A673 (cell line): ENCODE measurements around the gene RPS6KA5. TPM values are rescaled to one million over a fixed set of nuclear protein-coding genes. Genes with fewer than 3 reads are reported as not detected.

Experiments
- BruUV-seq: library from RNA; stranded (reverse); fragments of 400-500 nt; replicated peaks from 2 replicates; lab custom pipeline; 2021; lab: Mats Ljungman, UMichigan
- CTCF ChIA-PET: fragments of 300-600 bp; sonication (Branson Sonifier 250); formaldehyde crosslinking; loops from one replicate; lab custom pipeline; 2022; ENCODE audit warnings: antibody characterized with exemption; lab: Charles Lee
- POLR2A ChIA-PET: fragments of 300-600 bp; sonication (Branson Sonifier 250); formaldehyde crosslinking; loops from one replicate; lab custom pipeline; 2022; ENCODE audit warnings: antibody characterized with exemption; ENCODE audit not compliant: low non-redundant PET; lab: Charles Lee
- DNase-seq: peaks from one replicate; pipeline ENCODE4 v3.0.0-alpha.2; 2015; ENCODE audit warnings: low spot score
- H3K27ac ChIP-seq: fragments of 200-600 bp; sonication (generic); 2 replicates; pipeline ENCODE4 v1.5.1; 2016; ENCODE audit warnings: mixed run types, low read depth, mild to moderate bottlenecking, mixed read lengths, antibody characterized with exemption, low read length; ENCODE audit not compliant: poor library complexity, severe bottlenecking
- H3K27me3 ChIP-seq: fragments of 200-600 bp; sonication (generic); replicated peaks from 2 replicates; pipeline ENCODE4 v1.6.1; 2017; ENCODE audit warnings: mixed run types, low read depth, mild to moderate bottlenecking, mixed read lengths, antibody characterized with exemption, low read length; ENCODE audit not compliant: insufficient read depth, poor library complexity
- H3K36me3 ChIP-seq: fragments of 200-600 bp; sonication (generic); 2 replicates; pipeline ENCODE4 v1.6.1; 2016; ENCODE audit warnings: mixed run types, mild to moderate bottlenecking, mixed read lengths, antibody characterized with exemption, low read length; ENCODE audit not compliant: insufficient read depth, poor library complexity, severe bottlenecking
- H3K4me1 ChIP-seq: fragments of 200-600 bp; sonication (generic); 2 replicates; pipeline ENCODE4 v1.6.1; 2017; ENCODE audit warnings: mixed run types, mild to moderate bottlenecking, mixed read lengths, antibody characterized with exemption, low read length; ENCODE audit not compliant: insufficient read depth, poor library complexity, severe bottlenecking
- H3K4me3 ChIP-seq: fragments of 200-600 bp; sonication (generic); 2 replicates; pipeline ENCODE4 v1.5.1; 2016; ENCODE audit warnings: low read depth, mixed run types, mild to moderate bottlenecking, mixed read lengths, low read length; ENCODE audit not compliant: poor library complexity, severe bottlenecking
- H3K9me3 ChIP-seq: fragments of 200-600 bp; sonication (generic); 2 replicates; pipeline ENCODE4 v1.6.1; 2016; ENCODE audit warnings: mixed run types, low read depth, mild to moderate bottlenecking, mixed read lengths, antibody characterized with exemption, low read length; ENCODE audit not compliant: poor library complexity, severe bottlenecking
- EZH2 ChIP-seq: fragments of 200-600 bp; sonication (generic); IDR thresholded peaks from 2 replicates; pipeline ENCODE4 v1.6.1; 2017; ENCODE audit warnings: borderline replicate concordance, low read depth, mild to moderate bottlenecking, mixed read lengths, antibody characterized with exemption, low read length; ENCODE audit not compliant: poor library complexity, severe bottlenecking
- intact Hi-C: fragments of 100-400 bp; cut with micrococcal nuclease; formaldehyde crosslinking; loops from one replicate; pipeline ENCODE4 v1.10.0; 2022; ENCODE audit not compliant: unreplicated experiment
- total RNA-seq: library from RNA; stranded (reverse); gene quantifications from 2 replicates; pipeline ENCODE4 v1.2.3, GENCODE V29; 2021
- TF ChIP-seq, protein P1 (sequence below): fragments of 300-800, 200-600 bp; sonication (generic); conservative IDR thresholded peaks from 2 replicates; pipeline ENCODE4 v1.5.1; 2017; ENCODE audit warnings: low read depth, mild to moderate bottlenecking, antibody characterized with exemption, low read length, moderate library complexity, mixed read lengths

The RPS6KA5 gene
- total RNA-seq, 1 experiment from 2014 or later = 7.6 TPM

DNA sequence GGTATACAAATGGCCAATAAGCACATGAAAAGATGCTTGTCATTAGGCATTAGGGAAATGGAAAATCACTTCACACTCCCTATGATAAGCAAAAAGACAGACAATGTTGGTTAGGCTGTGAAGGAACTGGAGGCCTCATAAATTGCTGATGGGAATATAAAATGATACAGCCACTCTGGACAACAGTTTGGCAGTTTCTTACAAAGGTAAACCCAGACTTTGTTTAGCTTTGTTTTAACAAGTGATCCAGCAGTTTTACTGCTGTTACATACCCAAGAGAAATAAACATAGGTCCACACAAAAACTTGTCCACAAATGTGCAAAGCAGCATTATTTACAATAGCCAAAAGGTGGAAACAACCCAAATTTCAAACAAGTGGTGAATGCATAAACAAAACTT, 5.4 kb downstream of the RPS6KA5 start:
- no TSS peak for BruUV-seq
- POLR2A ChIA-PET = no interaction called here

DNA sequence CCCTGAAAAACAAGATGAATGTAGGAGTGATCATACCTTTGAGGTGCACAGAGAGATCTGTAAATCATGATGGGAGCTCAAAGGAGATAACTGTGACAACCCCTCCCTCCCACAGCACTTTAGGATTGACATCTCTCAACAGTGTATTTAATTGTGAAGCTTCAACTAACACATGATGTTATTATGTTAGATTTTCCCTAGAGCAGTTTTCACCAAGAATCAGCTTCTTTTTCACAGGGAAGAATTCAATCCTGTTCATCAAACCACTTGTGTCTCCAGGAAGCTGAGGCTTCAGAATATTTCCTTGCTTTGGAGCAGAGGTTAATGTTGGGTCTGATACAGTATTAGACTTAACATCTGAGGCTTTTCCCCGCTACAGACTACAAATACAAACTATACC, 11.8 kb downstream of the RPS6KA5 start:
- DNase-seq = no peak
- Histone ChIP-seq H3K36me3 (no peaks in the 10 kb centered on the region), H3K4me1 (peaks cover 9% of the 10 kb centered on the region), H3K9me3 (no peaks in the 10 kb centered on the region), H3K27ac (no peak overlapping the region), H3K27me3 (no peaks in the 10 kb centered on the region), H3K4me3 (no peak overlapping the region)
- POLR2A ChIA-PET = no interaction called here
- no peak for TF ChIP-seq EZH2
- TF ChIP-seq, protein P1, sequence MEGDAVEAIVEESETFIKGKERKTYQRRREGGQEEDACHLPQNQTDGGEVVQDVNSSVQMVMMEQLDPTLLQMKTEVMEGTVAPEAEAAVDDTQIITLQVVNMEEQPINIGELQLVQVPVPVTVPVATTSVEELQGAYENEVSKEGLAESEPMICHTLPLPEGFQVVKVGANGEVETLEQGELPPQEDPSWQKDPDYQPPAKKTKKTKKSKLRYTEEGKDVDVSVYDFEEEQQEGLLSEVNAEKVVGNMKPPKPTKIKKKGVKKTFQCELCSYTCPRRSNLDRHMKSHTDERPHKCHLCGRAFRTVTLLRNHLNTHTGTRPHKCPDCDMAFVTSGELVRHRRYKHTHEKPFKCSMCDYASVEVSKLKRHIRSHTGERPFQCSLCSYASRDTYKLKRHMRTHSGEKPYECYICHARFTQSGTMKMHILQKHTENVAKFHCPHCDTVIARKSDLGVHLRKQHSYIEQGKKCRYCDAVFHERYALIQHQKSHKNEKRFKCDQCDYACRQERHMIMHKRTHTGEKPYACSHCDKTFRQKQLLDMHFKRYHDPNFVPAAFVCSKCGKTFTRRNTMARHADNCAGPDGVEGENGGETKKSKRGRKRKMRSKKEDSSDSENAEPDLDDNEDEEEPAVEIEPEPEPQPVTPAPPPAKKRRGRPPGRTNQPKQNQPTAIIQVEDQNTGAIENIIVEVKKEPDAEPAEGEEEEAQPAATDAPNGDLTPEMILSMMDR = no peak
- CTCF ChIA-PET = no interaction called here
- intact Hi-C loops = no loop called here
- no TSS peak for BruUV-seq

More for the DNA sequence above, 5.4 kb downstream of the RPS6KA5 start:
- H3K27ac ChIP-seq = no peak overlapping the region
- intact Hi-C loops = loop anchor here (10.0 kb wide), 1 partner anchor 150 kb away; no protein-coding TSS in a partner anchor
- H3K27me3 ChIP-seq = no peaks in the 10 kb centered on the region
- no peaks in the 10 kb centered on the region for H3K36me3 ChIP-seq
- CTCF ChIA-PET = no interaction called here
- no peak for DNase-seq
- peaks cover 12% of the 10 kb centered on the region for H3K4me1 ChIP-seq
- TF ChIP-seq, protein P1 = no peak
- no peak for TF ChIP-seq EZH2
- H3K4me3 ChIP-seq = no peak overlapping the region
- H3K9me3 ChIP-seq = no peaks in the 10 kb centered on the region

DNA sequence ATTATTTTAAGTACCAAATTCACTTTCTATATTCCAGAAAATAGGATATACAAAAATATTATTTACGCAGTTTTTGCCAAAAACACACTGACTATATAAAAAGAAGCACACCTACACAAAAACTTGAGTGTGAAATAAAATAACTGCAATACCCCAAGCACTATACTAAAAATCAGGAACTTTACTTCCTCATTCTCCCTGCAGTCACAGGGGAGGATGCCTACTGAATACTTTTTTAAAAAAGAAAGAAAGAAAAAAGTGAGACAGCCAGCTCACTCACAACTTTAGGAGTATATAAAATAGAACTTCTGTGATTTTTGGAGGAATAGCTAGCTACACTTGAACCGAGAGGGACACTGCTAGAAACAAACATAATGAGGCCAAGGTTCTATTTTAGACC, 12.2 kb downstream of the RPS6KA5 start:
- intact Hi-C loops = no loop called here
- no peaks in the 10 kb centered on the region for H3K27me3 ChIP-seq
- peaks cover 9% of the 10 kb centered on the region for H3K4me1 ChIP-seq
- TF ChIP-seq, protein P1 = no peak
- H3K27ac ChIP-seq = no peak overlapping the region
- H3K36me3 ChIP-seq = no peaks in the 10 kb centered on the region
- ChIA-PET CTCF (no interaction called here), POLR2A (no interaction called here)
- DNase-seq = no peak
- no peaks in the 10 kb centered on the region for H3K9me3 ChIP-seq
- H3K4me3 ChIP-seq = no peak overlapping the region
- BruUV-seq = no TSS peak
